NCI-H2107 (cell line): Measurements from ENCODE around the gene KIFAP3.
"Not testable (repeated sequence)": the region's sequence is repeated elsewhere in the genome, so short reads cannot be mapped to it uniquely, and the experiment has no call there.

Experiments
- DNase-seq: peaks from one replicate; lab custom pipeline; 2025; lab: John Stamatoyannopoulos, UW

Gene KIFAP3

DNA sequence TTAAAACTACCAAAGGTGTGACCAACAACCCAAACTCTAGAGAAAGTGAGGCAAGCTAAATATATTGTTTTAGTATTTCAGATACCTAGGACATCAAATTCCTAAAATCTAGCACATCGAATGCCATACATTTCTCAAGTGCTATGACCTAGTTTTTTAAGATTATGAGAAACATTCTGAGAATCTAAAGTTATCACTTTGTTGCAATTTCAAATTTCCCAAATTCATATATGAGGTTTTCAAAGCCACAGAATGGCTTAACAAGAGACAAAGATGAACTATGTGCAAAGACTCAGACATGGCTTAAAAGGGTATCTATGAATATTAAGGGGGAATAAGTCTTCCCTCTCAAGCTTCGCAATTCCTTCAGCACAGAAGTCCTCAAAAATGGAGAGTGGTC lies 187.6 kb downstream of the KIFAP3 start:
- DNase-seq: no peak

DNA sequence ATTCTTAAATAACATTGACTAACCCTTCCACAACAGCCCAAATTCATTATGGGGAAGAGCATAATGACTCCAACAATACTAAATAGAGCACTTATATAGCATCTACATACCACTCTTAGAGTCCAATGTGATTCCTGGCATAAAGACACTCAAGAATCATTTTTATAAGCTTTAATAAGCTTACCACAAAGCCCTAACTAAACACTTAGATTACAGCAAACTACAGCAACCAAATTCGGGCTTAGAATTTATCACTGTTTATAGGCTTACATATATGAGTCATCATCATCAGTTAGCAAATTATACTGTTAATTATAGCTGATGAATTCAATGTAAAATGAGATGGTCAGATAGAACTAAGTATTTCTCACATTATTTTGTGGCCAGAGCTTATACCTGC lies 188.1 kb downstream of the KIFAP3 start:
- DNase-seq: no peak

DNA sequence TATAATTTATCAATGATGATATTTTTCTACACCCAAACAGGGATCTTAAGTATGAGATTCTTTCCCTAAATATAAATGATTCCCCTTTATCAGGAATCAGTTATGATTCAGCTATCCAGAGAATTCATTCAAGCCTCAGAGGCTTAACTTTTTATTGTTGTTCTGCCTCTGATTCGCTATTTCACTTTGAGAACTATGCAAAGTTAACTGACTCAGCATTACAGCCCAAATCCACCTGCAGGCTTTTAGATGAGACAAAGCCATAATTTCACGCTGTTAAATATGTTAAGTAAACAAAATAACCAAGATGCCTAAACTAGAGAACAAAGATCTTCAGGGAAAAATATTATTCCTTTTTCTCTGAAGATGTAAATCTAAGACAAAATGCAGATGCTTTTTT lies 189.3 kb downstream of the KIFAP3 start:
- no peak for DNase-seq

GRCh38 chr1:169884634-169885033 lies 189.9 kb downstream of the KIFAP3 start:
- DNase-seq: no peak

DNA sequence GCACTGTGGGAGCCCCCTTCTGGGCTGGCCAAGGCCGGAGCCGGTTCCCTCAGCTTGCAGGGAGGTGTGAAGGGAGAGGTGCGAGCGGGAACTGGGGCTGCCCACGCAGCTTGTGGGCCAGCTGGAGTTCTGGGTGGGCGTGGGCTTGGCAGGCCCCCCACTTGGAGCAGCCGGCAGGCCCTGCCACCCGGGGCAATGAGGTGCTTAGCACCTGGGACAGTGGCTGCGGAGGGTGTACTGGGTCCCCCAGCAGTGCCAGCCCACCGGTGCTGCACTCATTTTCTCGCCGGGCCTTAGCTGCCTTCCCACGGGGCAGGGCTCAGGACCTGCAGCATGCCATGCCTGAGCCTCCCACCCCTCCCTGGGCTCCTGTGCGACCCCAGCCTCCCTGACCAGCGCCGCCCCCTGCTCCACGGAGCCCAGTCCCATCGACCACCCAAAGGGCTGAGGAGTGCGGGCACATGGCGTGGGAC lies 192.4 kb downstream of the KIFAP3 start:
- DNase-seq: no peak

GRCh38 chr1:169879034-169879840 lies 195.3 kb downstream of the KIFAP3 start:
- DNase-seq: no peak

DNA sequence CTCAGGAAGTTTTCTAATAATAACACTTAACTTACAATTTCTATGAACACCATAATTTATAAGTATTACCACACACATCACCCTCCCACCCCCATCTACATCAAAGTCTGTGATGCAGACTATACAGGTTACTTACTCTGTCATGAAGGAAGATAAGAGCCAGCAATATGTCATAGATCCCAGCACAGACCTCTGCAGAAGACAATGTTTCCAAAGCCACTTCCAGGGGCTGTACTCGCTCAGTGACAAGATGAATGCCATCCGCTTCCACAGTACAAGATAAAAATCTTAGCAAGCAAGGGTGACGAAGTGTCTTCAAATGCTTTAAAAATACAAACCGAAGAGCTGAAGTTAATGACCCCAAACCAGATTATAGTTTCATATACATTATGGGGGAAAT lies 196.0 kb downstream of the KIFAP3 start:
- no peak for DNase-seq

- no peak for DNase-seq
Observed at GRCh38 chr1:169877800-169878491, 196.5 kb downstream of the KIFAP3 start.

- DNase-seq: no peak
Observed at GRCh38 chr1:169874229-169874628, 200.3 kb downstream of the KIFAP3 start.

DNA sequence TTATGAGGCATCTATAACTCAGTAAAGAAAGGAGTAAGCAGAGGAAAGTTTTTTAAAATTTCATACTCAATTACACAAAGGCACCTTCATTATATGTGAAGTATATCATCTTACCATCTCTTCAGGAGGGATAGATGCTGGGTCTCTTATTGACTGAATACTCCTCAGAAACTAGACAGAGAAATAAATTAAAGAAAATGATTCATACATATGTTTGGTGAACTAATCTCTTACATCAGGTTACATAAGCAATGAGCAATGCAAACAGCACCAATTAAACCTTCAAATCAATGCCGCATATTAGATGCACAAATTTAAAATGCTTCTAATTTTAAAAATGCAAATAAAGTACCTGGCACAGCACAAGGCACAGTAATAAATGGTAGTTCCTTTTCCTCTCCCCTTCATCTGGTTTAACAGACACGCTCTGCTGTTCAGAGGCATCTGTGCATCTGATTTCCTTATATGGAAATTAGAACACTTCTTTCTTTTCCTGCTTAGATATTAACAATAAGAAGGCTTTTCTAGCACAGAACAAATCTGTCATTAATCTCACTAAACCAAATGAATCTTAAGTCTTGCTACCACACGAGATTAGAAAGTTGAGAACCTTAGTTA lies 200.8 kb downstream of the KIFAP3 start:
- DNase-seq: no peak

DNA sequence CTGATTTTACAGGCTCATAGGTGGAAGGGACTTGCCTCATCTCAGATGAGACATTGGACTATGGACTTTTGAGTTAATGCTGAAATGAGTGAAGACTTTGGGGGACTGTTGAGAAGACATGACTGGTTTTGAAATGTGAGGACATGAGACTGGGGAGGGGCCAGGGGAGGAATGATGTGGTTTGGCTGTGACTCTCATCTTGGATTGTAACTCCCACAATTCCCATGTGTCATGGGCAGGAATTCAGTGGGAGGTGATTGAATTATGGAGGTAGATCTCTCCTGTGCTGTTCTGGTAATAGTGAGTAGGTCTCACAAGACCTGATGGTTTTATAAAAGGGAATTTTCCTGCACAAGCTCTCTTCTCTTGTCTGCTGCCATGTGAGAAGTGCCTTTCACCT lies 201.6 kb downstream of the KIFAP3 start:
- no peak for DNase-seq

DNA sequence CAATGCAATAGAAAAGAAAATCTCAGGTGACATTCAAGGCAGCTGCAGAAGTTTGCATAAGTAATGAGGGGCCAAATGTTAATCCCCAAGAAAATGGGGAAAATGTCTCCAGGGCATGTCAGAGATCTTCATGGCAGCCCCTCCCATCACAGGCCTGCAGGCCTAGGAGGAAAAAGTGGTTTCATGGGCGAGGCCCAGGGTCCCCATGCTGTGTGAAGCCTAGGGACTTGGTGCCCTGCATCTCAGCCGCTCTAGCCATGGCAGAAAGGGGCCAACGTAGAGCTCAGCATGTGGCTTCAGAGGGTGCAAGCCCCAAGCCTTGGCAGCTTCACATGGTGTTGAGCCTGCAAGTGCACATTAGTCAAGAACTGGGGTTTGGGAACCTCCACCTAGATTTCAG lies 202.5 kb downstream of the KIFAP3 start:
- DNase-seq: not testable (repeated sequence)
